IMR-90 (cell line): Measurements from ENCODE around the gene TMEM127. TPM values are rescaled to one million over a fixed set of nuclear protein-coding genes. Genes with fewer than 3 reads are reported as not detected.

ENCODE experiments used
- ATAC-seq: fragments of 200-7000 bp; cut with Tn5 transposase; 2 replicates; pipeline ENCODE4 v1.9.1; 2020; ENCODE audit warnings: low read depth, mild to moderate bottlenecking, moderate library complexity
- BruUV-seq: library from RNA; stranded (reverse); fragments of 400-500 nt; replicated peaks from 2 replicates; lab custom pipeline; 2021; lab: Mats Ljungman, UMichigan
- CTCF ChIA-PET: fragments of 300-600 bp; formaldehyde crosslinking; extraction: SDS; loops from one replicate; lab custom pipeline; 2021; ENCODE audit warnings: antibody characterized with exemption; lab: Yijun Ruan, JAX
- POLR2A ChIA-PET: fragments of 300-600 bp; sonication (Branson Sonifier 250); formaldehyde crosslinking; loops from one replicate; lab custom pipeline; 2022; ENCODE audit warnings: antibody characterized with exemption; ENCODE audit not compliant: unreplicated experiment; lab: Charles Lee
- DNase-seq: peaks from one replicate; pipeline ENCODE4 v3.0.0; 2013
- H2AFZ ChIP-seq: replicated peaks from 2 replicates; pipeline ENCODE3; 2013; ENCODE audit warnings: low read length, mild to moderate bottlenecking; ENCODE audit not compliant: poor library complexity
- H2AK5ac ChIP-seq: 2 replicates; pipeline ENCODE4 v1.6.1; 2013; ENCODE audit warnings: low read depth, low read length, inconsistent platforms
- H2AK9ac ChIP-seq: replicated peaks from 2 replicates; pipeline ENCODE3; 2013; ENCODE audit warnings: mild to moderate bottlenecking, low read depth, low read length, moderate library complexity; ENCODE audit not compliant: poor library complexity
- H2BK120ac ChIP-seq: 2 replicates; pipeline ENCODE4 v1.6.1; 2013; ENCODE audit warnings: low read depth, low read length, inconsistent platforms
- H2BK15ac ChIP-seq: 3 replicates; pipeline ENCODE4 v1.6.1; 2013; ENCODE audit warnings: low read depth, low read length, inconsistent platforms
- H2BK20ac ChIP-seq: 2 replicates; pipeline ENCODE4 v1.6.1; 2013; ENCODE audit warnings: low read depth, mild to moderate bottlenecking, inconsistent platforms, low read length, moderate library complexity
- H2BK5ac ChIP-seq: 2 replicates; pipeline ENCODE4 v1.6.1; 2013; ENCODE audit warnings: mild to moderate bottlenecking, low read depth, low read length, inconsistent platforms; ENCODE audit not compliant: poor library complexity, severe bottlenecking
- H3K14ac ChIP-seq: replicated peaks from 2 replicates; pipeline ENCODE4 v1.6.1; 2013; ENCODE audit warnings: low read depth, low read length, inconsistent platforms
- H3K18ac ChIP-seq: 2 replicates; pipeline ENCODE4 v1.6.1; 2013; ENCODE audit warnings: low read depth, low read length, control low read depth
- H3K23ac ChIP-seq: 2 replicates; pipeline ENCODE4 v1.6.1; 2013; ENCODE audit warnings: low read depth, low read length, inconsistent platforms
- H3K27ac ChIP-seq: 2 replicates; pipeline ENCODE4 v1.5.1; 2013; ENCODE audit warnings: mild to moderate bottlenecking, control low read depth, low read length; ENCODE audit not compliant: insufficient read depth
- H3K27me3 ChIP-seq: 2 replicates; pipeline ENCODE4 v1.6.1; 2013; ENCODE audit warnings: low read length; ENCODE audit not compliant: control insufficient read depth, insufficient read depth
- H3K36me3 ChIP-seq: 2 replicates; pipeline ENCODE4 v1.6.1; 2013; ENCODE audit warnings: low read length, mixed read lengths; ENCODE audit not compliant: control insufficient read depth, insufficient read depth
- H3K4ac ChIP-seq: 2 replicates; pipeline ENCODE4 v1.6.1; 2013; ENCODE audit warnings: low read depth, low read length, inconsistent platforms
- H3K4me1 ChIP-seq: 2 replicates; pipeline ENCODE4 v1.6.1; 2013; ENCODE audit warnings: low read length, mixed read lengths; ENCODE audit not compliant: control insufficient read depth, insufficient read depth
- H3K4me2 ChIP-seq: 2 replicates; pipeline ENCODE4 v1.6.1; 2013; ENCODE audit warnings: low read depth, mild to moderate bottlenecking, control low read depth, low read length, moderate library complexity
- H3K4me3 ChIP-seq: 2 replicates; pipeline ENCODE4 v1.5.1; 2013; ENCODE audit warnings: low read depth, mild to moderate bottlenecking, control low read depth, low read length, moderate library complexity; ENCODE audit not compliant: insufficient read depth
- H3K56ac ChIP-seq: 2 replicates; pipeline ENCODE4 v1.6.1; 2013; ENCODE audit warnings: low read length, inconsistent platforms; ENCODE audit not compliant: insufficient read depth; ENCODE audit errors: extremely low read depth
- H3K79me1 ChIP-seq, 2 experiments: 2 replicates each; pipeline ENCODE4 v1.6.1; 2013; ENCODE audit warnings: low read length in 2 of 2, inconsistent platforms in 1 of 2, low read depth in 1 of 2
- H3K9ac ChIP-seq: 2 replicates; pipeline ENCODE4 v1.6.1; 2013; ENCODE audit warnings: low read depth, low read length, control low read depth
- H3K9me1 ChIP-seq: 2 replicates; pipeline ENCODE4 v1.6.1; 2013; ENCODE audit warnings: low read length, inconsistent platforms; ENCODE audit not compliant: insufficient read depth
- H3K9me3 ChIP-seq: 2 replicates; pipeline ENCODE4 v1.6.1; 2013; ENCODE audit warnings: low read length; ENCODE audit not compliant: control insufficient read depth, insufficient read depth
- H4K20me1 ChIP-seq: 2 replicates; pipeline ENCODE4 v1.6.1; 2013; ENCODE audit warnings: low read length, inconsistent platforms; ENCODE audit not compliant: insufficient read depth
- H4K5ac ChIP-seq: 2 replicates; pipeline ENCODE4 v1.6.1; 2013; ENCODE audit warnings: mild to moderate bottlenecking, low read depth, low read length, control low read depth
- H4K8ac ChIP-seq, 2 experiments: 2 replicates each; pipeline ENCODE4 v1.6.1; 2013; ENCODE audit warnings: low read depth in 2 of 2, low read length in 2 of 2, control low read depth in 1 of 2, inconsistent platforms in 1 of 2
- H4K91ac ChIP-seq: 2 replicates; pipeline ENCODE4 v1.6.1; 2013; ENCODE audit warnings: low read depth, low read length, inconsistent platforms; ENCODE audit not compliant: insufficient read depth
- FOS ChIP-seq: fragments of 150-350 bp; IDR thresholded peaks from 2 replicates; pipeline ENCODE4 v1.6.1; 2016; ENCODE audit warnings: low read depth, low read length
- WGBS, 2 experiments: methylation state at CpG; one replicate each; pipeline versions ENCODE4 v1.1.5 to v1.1.7; 2013; ENCODE audit warnings: missing lambda C conversion rate in 2 of 2; ENCODE audit not compliant: insufficient read length in 1 of 2; ENCODE audit errors: extremely low coverage in 2 of 2; 5-methylcytosine and 5-hydroxymethylcytosine counted together
- dilution Hi-C: fragments of 300-500 bp; cut with HindIII; formaldehyde crosslinking; loops from one replicate; pipeline ENCODE4 v1.14.3; 2018; ENCODE audit warnings: low sequenced_read_pairs; ENCODE audit not compliant: unreplicated experiment
- in situ Hi-C: fragments of 300-500 bp; cut with MboI; formaldehyde crosslinking; loops from 3 replicates; pipeline ENCODE4 v1.14.3; 2019; ENCODE audit warnings: low sequenced_read_pairs, inconsistent platforms, mixed read lengths
- intact Hi-C: fragments of 100-400 bp; cut with micrococcal nuclease; formaldehyde crosslinking; loops from 2 replicates; pipeline ENCODE4 v1.10.0; 2022
- polyA plus RNA-seq, 3 experiments: library from polyadenylated mRNA; depleted of rRNA; stranded (reverse); fragments of >200 nt; gene quantifications; 2 replicates each; pipeline ENCODE4 v1.2.3, GENCODE V29; 2012; ENCODE audit warnings: low replicate concordance in 1 of 3
- total RNA-seq: library from RNA; depleted of rRNA; stranded (reverse); fragments of >200 nt; gene quantifications from 2 replicates; pipeline ENCODE4 v1.2.3, GENCODE V29; 2012

Gene TMEM127
- total and polyA plus RNA-seq, 2 of the 4 experiments (the other 2 are of a cell fraction) = 35.7 to 47.6 TPM

DNA sequence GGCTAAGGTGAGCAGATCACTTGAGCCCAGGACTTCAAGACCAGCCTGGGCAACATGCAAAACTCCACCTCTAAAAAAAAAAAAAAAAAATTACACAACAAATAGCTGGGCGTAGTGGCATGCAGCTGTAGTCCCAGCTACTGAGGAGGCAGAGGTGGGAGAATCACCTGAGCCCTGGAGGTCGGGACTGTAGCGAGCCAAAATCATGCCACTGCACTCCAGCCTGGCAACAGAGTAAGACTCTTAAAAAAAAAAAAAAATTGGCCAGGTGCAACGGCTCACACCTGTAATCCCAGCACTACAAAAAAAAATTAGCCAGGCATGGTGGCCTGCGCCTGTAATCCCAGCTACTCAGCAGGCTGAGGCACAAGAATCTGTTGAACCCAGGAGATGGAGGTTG lies 64.5 kb downstream of the TMEM127 start:
- H4K8ac ChIP-seq = no peak overlapping the region
- 100% methylated on average over 2 of the region's 5 CpGs; no CpG with 5 or more reads in 1 of the 2 experiments for WGBS, 2 experiments
- TF ChIP-seq FOS = no peak
- H2AK5ac ChIP-seq = no peak overlapping the region
- H3K9me3 ChIP-seq = no peaks in the 10 kb centered on the region
- no peak overlapping the region for H2BK15ac ChIP-seq
- H3K4me1 ChIP-seq = peaks cover 12% of the 10 kb centered on the region
- no peaks in the 10 kb centered on the region for H3K27me3 ChIP-seq
- no peak overlapping the region for H3K18ac ChIP-seq
- BruUV-seq = no TSS peak
- no peak overlapping the region for H3K4me3 ChIP-seq
- no peak overlapping the region for H2AFZ ChIP-seq
- H4K5ac ChIP-seq = no peak overlapping the region
- H4K91ac ChIP-seq = no peak overlapping the region
- H3K36me3 ChIP-seq = peaks cover 1% of the 10 kb centered on the region; the same call in 1 of the 2 replicates
- H3K14ac ChIP-seq = no peak overlapping the region
- H2BK120ac ChIP-seq = no peak overlapping the region
- no peak overlapping the region for H3K23ac ChIP-seq
- ChIA-PET POLR2A (no interaction called here), CTCF (interaction anchor here (1.4 kb wide), 1 partner anchor 27 kb away, joined by 4 read pairs; no protein-coding TSS in a partner anchor)
- peaks cover 61% of the 10 kb centered on the region for H4K20me1 ChIP-seq
- in situ Hi-C loops (no loop called here), intact Hi-C loops (no loop called here), dilution Hi-C loops (no loop called here)
- H3K56ac ChIP-seq = no peak overlapping the region
- no peak overlapping the region for H3K4me2 ChIP-seq
- ATAC-seq (no peak), DNase-seq (no peak)
- no peak overlapping the region for H2BK20ac ChIP-seq
- peaks cover 11% of the 10 kb centered on the region for H3K9me1 ChIP-seq
- H2AK9ac ChIP-seq = no peak overlapping the region
- peaks cover 8 to 47% of the 10 kb centered on the region in 2 experiments; a peak in 3 of 4 replicates for H3K79me1 ChIP-seq
- H2BK5ac ChIP-seq = no peak overlapping the region
- no peak overlapping the region for H3K9ac ChIP-seq
- H3K4ac ChIP-seq = no peak overlapping the region
- H3K27ac ChIP-seq = no peak overlapping the region
